Brain microvascular endothelial cell (primary cell): Measurements from ENCODE around the gene ATP6V0E1.

Source experiments
- DNase-seq: peaks from one replicate; pipeline ENCODE4 v3.0.0-alpha.2; 2020
- H3K27ac ChIP-seq: fragments of 250-450 bp; sonication (Bioruptor Pico); 2 replicates; pipeline ENCODE4 v1.5.1; 2020; ENCODE audit warnings: mild to moderate bottlenecking, moderate library complexity
- H3K27me3 ChIP-seq: fragments of 250-450 bp; sonication (Bioruptor Pico); replicated peaks from 2 replicates; pipeline ENCODE4 v1.5.1; 2020; ENCODE audit warnings: mild to moderate bottlenecking
- H3K36me3 ChIP-seq: fragments of 250-450 bp; sonication (Bioruptor Pico); replicated peaks from 2 replicates; pipeline ENCODE4 v1.5.1; 2020; ENCODE audit warnings: mild to moderate bottlenecking
- H3K4me3 ChIP-seq: 2 replicates; pipeline ENCODE4 v1.5.1; 2011; ENCODE audit warnings: low read depth, mild to moderate bottlenecking, control low read depth, low read length, moderate library complexity
- in situ Hi-C: cut with HindIII; loops from 2 replicates; pipeline ENCODE4 v1.10.0; 2017; ENCODE audit warnings: low sequenced_read_pairs, low pct_ligation_motif_present
- TF ChIP-seq, protein P1 (sequence below): IDR thresholded peaks from 2 replicates; pipeline ENCODE4 v1.5.1; 2011; ENCODE audit warnings: low read depth, mild to moderate bottlenecking, moderate library complexity, low read length, control low read depth, inconsistent platforms; ENCODE audit errors: missing control alignments

Gene ATP6V0E1

GRCh38 chr5:172956936-172957335, 26.6 kb upstream of the ATP6V0E1 start:
- H3K27ac ChIP-seq, result no peak overlapping the region
- DNase-seq, result no peak
- TF ChIP-seq, protein P1, sequence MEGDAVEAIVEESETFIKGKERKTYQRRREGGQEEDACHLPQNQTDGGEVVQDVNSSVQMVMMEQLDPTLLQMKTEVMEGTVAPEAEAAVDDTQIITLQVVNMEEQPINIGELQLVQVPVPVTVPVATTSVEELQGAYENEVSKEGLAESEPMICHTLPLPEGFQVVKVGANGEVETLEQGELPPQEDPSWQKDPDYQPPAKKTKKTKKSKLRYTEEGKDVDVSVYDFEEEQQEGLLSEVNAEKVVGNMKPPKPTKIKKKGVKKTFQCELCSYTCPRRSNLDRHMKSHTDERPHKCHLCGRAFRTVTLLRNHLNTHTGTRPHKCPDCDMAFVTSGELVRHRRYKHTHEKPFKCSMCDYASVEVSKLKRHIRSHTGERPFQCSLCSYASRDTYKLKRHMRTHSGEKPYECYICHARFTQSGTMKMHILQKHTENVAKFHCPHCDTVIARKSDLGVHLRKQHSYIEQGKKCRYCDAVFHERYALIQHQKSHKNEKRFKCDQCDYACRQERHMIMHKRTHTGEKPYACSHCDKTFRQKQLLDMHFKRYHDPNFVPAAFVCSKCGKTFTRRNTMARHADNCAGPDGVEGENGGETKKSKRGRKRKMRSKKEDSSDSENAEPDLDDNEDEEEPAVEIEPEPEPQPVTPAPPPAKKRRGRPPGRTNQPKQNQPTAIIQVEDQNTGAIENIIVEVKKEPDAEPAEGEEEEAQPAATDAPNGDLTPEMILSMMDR, result no peak
- no peaks in the 10 kb centered on the region for H3K36me3 ChIP-seq
- in situ Hi-C loops, result no loop called here
- H3K4me3 ChIP-seq, result no peak overlapping the region
- H3K27me3 ChIP-seq, result no peaks in the 10 kb centered on the region

DNA sequence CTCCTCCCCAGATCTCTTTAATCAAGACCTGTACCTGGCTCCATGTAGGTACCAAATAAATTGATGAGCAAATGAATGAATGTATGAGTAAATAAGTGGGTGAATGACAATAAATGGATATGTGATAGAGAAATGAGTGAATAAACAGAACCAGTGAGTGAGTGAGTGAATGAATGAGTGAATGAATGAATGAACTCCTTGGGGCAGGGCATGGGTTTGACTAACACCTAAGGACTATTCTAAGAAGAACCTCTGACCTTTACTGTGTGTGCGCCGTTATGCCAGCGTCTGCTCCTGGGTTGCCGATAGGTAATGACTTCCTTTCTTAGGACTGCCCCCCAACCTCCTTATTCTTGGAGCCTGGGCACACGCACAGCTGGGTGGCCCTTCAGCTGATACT, 26.1 kb upstream of the ATP6V0E1 start:
- no peaks in the 10 kb centered on the region for H3K36me3 ChIP-seq
- H3K27me3 ChIP-seq, result no peaks in the 10 kb centered on the region
- DNase-seq, result no peak
- no peak overlapping the region for H3K4me3 ChIP-seq
- TF ChIP-seq, protein P1, result no peak
- in situ Hi-C loops, result no loop called here
- H3K27ac ChIP-seq, result no peak overlapping the region

- DNase-seq, result peak; percentile 58
- TF ChIP-seq, protein P1, result no peak
- Histone ChIP-seq H3K36me3 (no peaks in the 10 kb centered on the region), H3K27me3 (no peaks in the 10 kb centered on the region), H3K4me3 (peak overlapping the region; percentile 54), H3K27ac (peak overlapping the region; percentile 82)
- in situ Hi-C loops, result no loop called here
These were observed 25.1 kb upstream of the ATP6V0E1 start for GRCh38 chr5:172958331-172959046.

DNA sequence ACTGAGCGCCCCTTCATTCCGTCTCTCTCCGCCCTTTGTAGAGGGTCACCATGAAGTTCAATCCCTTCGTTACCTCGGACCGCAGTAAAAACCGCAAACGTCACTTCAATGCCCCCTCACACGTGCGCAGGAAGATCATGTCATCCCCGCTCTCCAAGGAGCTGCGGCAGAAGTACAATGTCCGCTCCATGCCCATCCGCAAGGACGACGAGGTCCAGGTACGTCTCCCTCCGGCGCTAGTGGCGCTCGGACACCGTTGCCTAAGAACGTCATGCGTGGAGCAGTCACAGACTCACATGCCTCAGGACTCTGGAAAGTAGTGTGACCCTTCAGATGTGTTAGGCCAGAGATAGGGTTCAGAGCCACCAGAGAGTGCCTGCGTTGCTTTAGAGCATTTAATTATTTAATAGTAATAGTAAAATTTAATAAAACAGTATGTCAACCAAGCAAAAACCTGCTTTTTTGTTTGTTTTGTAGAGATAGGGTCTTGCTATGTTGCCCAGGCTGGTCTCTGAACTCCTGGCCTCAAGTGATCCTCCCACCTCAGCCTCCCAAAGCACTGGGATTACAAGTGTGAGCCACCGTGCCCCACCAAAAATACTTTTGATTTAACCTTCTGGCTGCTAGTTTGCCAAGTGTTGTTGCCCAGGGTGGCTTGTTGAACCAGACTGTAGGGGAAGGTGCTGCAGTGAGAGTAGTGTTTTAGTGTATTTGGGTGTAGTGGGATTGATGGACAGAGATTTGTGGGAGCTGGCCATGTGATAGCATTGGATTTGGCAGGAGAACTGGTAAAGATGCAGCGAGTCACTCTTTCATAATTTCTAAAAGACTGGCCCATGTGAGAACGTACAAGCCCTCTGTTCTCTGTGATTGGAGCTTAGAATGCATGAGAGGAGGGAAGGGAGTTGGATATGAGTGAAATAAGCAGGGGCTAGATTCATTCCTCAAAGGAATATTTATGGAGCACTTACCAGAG, 23.5 kb upstream of the ATP6V0E1 start:
- TF ChIP-seq, protein P1, result no peak
- DNase-seq, result no peak
- peak overlapping the region; percentile 100 for H3K4me3 ChIP-seq
- no peaks in the 10 kb centered on the region for H3K27me3 ChIP-seq
- H3K27ac ChIP-seq, result peak overlapping the region; percentile 82
- H3K36me3 ChIP-seq, result no peaks in the 10 kb centered on the region
- in situ Hi-C loops, result no loop called here

DNA sequence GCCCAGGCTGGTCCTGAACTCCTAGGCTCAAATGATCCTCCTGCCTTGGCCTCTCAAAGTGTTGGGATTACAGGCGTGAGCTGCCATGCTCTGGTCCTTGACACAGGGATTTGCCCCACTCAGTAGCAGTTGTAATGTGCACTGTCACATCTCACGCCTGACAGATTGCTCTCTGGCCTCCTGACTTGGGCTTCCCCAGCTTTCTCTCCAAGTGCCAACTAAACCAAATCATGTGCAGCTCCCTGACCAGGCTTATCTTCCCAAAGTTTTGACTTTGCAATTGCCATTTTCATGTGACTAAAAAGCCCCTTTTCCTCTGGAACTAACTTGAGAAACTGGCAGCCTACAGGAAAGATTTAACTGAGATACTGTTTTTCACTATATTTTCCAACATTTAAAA, 13.7 kb upstream of the ATP6V0E1 start:
- H3K27me3 ChIP-seq, result no peaks in the 10 kb centered on the region
- in situ Hi-C loops, result no loop called here
- no peak overlapping the region for H3K27ac ChIP-seq
- peaks cover 12% of the 10 kb centered on the region for H3K36me3 ChIP-seq
- TF ChIP-seq, protein P1, result no peak
- H3K4me3 ChIP-seq, result no peak overlapping the region
- DNase-seq, result no peak
